ENCODE data around the gene GPI. TPM values are rescaled to one million over a fixed set of nuclear protein-coding genes. Genes with fewer than 3 reads are reported as not detected.
A peak's percentile ranks its signal among the peaks of the same experiment; 100 is the strongest.

The GPI gene
- total RNA-seq, 1 experiment from 2014 or later, result 241 TPM

GRCh38 chr19:34337739-34338138, 27.3 kb upstream of the GPI start:
- DNase-seq (ENCODE audit: extremely low read depth, low read depth), result no peak

DNA sequence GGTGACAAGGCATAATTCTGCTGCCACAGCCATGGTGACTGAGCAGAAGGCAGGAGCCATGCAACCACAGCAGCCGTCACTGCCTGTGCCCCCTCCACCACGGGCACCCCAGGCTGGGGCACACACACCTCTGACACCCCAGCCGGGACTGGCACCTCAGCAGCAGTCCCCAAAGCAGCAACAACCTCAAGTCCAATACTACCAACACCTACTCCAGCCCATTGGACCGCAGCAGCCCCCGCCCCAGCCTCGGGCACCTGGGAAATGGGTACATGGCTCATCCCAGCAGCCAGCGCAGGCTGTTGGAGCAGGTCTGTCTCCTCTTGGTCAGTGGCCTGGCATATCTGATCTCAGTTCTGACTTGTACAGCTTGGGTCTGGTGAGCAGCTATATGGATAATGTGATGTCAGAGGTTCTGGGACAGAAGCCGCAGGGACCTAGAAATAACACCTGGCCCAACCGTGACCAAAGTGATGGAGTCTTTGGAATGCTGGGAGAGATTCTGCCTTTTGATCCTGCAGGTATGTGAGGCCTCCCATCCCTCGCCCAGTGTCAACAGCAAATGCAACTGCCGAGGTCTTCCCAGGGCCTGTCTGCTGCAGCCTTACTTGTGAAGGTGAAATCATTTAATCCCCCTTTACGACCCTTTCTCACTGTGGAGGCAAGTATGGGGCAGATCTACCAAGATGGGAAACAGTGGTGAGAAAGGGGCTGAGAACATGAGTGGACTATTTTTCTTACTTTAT, 22.9 kb upstream of the GPI start:
- DNase-seq (ENCODE audit: extremely low read depth, low read depth), result no peak

DNA sequence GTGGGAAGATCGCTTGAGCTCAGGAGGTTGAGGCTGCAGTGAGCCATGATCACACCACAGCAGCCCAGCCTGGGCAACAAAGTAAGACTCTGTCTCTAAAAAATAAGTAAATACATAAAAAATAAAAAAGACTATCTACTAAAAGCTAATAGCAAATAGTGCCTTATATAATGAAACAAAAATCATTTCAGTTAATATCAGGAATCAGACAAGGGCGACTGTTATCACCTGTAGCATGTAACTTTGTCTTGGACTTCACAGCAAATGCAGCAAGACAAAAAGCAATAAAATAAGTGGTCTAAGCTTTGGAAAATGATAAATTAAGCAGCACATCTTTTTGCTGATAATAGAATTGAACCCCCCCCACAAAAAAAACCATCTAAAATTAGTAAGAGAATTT, 21.2 kb upstream of the GPI start:
- DNase-seq (ENCODE audit: extremely low read depth, low read depth), result no peak

- DNase-seq (ENCODE audit: extremely low read depth, low read depth), result peak; percentile 51
Observed at GRCh38 chr19:34345947-34346351, 19.0 kb upstream of the GPI start.

- DNase-seq (ENCODE audit: extremely low read depth, low read depth), result no peak
Observed at GRCh38 chr19:34347561-34348165, 17.3 kb upstream of the GPI start.

GRCh38 chr19:34348899-34349487, 16.0 kb upstream of the GPI start:
- no peak for DNase-seq (ENCODE audit: extremely low read depth, low read depth)

DNA sequence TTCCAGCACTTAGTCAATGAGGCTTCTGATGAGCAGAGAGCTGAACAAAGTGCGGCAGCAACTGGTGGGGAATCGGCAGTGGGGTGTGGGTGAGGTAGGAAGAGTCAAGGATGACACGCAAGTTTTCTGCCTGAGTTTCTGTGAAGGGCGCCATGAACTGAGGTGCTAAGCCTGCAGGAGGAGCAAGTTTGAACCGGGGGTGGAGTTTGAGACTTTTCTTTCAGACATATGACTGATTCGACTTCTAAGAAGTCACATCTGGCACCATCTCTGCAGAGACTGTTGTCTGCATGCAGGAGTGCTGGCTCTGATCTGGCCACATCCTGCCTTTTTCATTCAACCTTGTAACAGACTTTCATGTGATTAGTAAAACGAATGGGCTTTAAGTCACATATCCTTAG, 14.8 kb upstream of the GPI start:
- DNase-seq (ENCODE audit: extremely low read depth, low read depth), result no peak

GRCh38 chr19:34351382-34351826, 13.6 kb upstream of the GPI start:
- no peak for DNase-seq (ENCODE audit: extremely low read depth, low read depth)

- DNase-seq (ENCODE audit: extremely low read depth, low read depth), result no peak
Observed at GRCh38 chr19:34353546-34353945, 11.4 kb upstream of the GPI start.

GRCh38 chr19:34355201-34355600, 9.8 kb upstream of the GPI start:
- DNase-seq (ENCODE audit: extremely low read depth, low read depth), result no peak

GRCh38 chr19:34356875-34357274, 8.1 kb upstream of the GPI start:
- no peak for DNase-seq (ENCODE audit: extremely low read depth, low read depth)

DNA sequence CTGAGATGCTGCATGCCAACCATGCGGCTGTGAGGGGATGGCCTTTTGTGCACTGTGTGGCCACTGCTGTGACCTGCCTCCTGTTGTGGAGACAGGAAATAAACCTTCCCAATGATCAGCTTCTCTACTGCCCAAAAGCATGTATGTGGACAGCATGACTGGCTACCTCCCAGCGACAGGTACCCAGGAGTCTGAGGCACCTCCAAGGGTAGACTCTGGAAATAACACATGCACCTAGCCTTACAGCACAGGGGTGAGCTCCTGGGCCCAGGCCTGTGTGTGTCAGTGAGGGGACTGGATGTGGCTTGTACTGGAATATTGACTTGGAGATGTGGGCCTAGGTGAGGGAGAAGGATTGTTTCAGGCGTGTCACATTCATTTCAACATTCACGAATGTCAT, 7.6 kb upstream of the GPI start:
- no peak for DNase-seq (ENCODE audit: extremely low read depth, low read depth)

- DNase-seq (ENCODE audit: extremely low read depth, low read depth), result peak; percentile 95
Observed at GRCh38 chr19:34359140-34359953, 5.6 kb upstream of the GPI start.

DNA sequence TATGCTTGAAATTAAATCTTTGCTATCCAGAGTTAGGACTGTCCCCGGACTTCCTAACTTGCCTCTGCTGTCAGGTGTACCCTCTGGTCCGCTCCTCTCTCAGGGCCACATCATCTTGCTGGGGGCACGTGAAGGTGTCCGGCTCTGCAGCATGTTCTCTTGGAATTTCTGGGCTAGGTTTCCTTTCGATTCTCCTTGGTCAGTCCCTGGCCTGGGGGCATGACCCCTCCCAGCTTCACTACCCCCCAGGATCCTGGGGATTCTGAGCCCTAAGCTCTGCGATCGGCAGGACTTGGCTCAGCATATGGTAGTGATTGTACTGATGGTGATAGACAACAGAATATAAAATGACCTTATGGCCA, 5.1 kb upstream of the GPI start:
- no peak for DNase-seq (ENCODE audit: extremely low read depth, low read depth)

DNA sequence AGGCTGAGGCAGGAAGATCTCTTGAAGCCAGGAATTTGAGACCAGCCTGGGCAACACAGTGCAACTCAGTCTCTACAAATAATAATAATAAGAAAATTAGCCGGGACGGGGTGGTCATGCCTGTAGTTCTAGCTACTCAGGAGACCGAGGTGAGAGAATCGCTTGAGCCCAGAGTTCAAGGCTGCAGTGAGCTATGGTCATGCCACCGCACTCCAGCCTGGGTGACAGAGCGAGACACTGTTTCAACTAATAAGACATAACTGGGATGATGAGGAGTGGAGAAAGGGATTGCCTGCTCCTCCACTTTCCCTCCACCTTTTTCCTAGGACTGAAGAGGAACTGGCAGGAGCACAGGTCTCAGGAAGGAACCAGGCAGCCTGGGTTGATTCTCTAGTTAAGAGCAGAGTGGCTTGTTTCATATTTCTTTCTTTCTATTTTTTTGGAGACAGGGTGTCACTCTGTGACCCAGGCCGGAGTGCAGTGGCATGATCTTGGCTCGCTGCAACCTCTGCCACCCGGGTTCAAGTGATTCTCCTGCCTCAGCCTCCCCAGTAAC, 4.6 kb upstream of the GPI start:
- no peak for DNase-seq (ENCODE audit: extremely low read depth, low read depth)

GRCh38 chr19:34362679-34363069, 2.3 kb upstream of the GPI start:
- no peak for DNase-seq (ENCODE audit: extremely low read depth, low read depth)

- no peak for DNase-seq (ENCODE audit: extremely low read depth, low read depth)
Observed at GRCh38 chr19:34363094-34363493, 1.9 kb upstream of the GPI start.

DNA sequence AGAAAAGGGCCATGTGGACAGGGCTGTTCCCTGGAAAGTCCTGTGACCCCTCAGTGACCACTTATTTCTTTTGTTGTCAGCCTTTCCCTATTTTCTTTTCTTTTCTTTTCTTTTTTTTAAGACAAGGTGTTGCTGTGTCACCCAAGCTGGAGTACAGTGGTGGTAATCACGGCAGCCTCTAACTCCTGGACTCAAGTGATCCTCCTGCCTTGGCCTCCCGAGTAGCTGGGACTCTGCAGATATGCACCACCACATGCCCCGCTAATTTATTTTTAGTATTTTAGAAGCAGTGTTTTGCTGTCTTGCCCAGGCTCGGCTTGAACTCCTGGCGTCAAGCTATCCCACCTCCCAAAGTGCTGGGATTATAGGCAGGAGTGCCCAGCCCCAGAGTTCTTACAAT, 1.1 kb upstream of the GPI start:
- DNase-seq (ENCODE audit: extremely low read depth, low read depth), result no peak

- DNase-seq (ENCODE audit: extremely low read depth, low read depth), result no peak
Observed at GRCh38 chr19:34364462-34364829, 550 bp upstream of the GPI start.

- no peak for DNase-seq (ENCODE audit: extremely low read depth, low read depth)
Observed at GRCh38 chr19:34365463-34366401, 736 bp downstream of the GPI start.
